ENCODE measurements around the gene CMTM7. TPM values are rescaled to one million over a fixed set of nuclear protein-coding genes. Genes with fewer than 3 reads are reported as not detected.

CMTM7 gene
- total RNA-seq, 1 donor, result 8.2 TPM

- H3K4me3 ChIP-seq (ENCODE audit: low read depth, low read length), result no peak overlapping the region
- TF ChIP-seq CTCF (IDR thresholded peaks at IDR 0.05; ENCODE audit: insufficient read depth, low read depth, low read length), result no peak
- DNase-seq (ENCODE audit: low read depth), result no peak
Measured at GRCh38 chr3:32483772-32484171, 92.1 kb downstream of the CMTM7 start.

- no peak overlapping the region for H3K4me3 ChIP-seq (ENCODE audit: low read depth, low read length)
- TF ChIP-seq CTCF (IDR thresholded peaks at IDR 0.05; ENCODE audit: insufficient read depth, low read depth, low read length), result no peak
- no peak for DNase-seq (ENCODE audit: low read depth)
Measured at GRCh38 chr3:32484436-32484835, 92.8 kb downstream of the CMTM7 start.

- no peak overlapping the region for H3K4me3 ChIP-seq (ENCODE audit: low read depth, low read length)
- no peak for TF ChIP-seq CTCF (IDR thresholded peaks at IDR 0.05; ENCODE audit: insufficient read depth, low read depth, low read length)
- DNase-seq (ENCODE audit: low read depth), result no peak
Measured at GRCh38 chr3:32487781-32488473, 96.3 kb downstream of the CMTM7 start.

- no peak overlapping the region for H3K4me3 ChIP-seq (ENCODE audit: low read depth, low read length)
- TF ChIP-seq CTCF (IDR thresholded peaks at IDR 0.05; ENCODE audit: insufficient read depth, low read depth, low read length), result no peak
- DNase-seq (ENCODE audit: low read depth), result peak; percentile 72
Measured at GRCh38 chr3:32488474-32489008, 96.9 kb downstream of the CMTM7 start.

GRCh38 chr3:32492684-32493436 lies 101.2 kb downstream of the CMTM7 start:
- no peak overlapping the region for H3K4me3 ChIP-seq (ENCODE audit: low read depth, low read length)
- no peak for TF ChIP-seq CTCF (IDR thresholded peaks at IDR 0.05; ENCODE audit: insufficient read depth, low read depth, low read length)
- DNase-seq (ENCODE audit: low read depth), result peak; percentile 53

GRCh38 chr3:32493437-32494414 lies 102.1 kb downstream of the CMTM7 start:
- DNase-seq (ENCODE audit: low read depth), result peak; percentile 64
- H3K4me3 ChIP-seq (ENCODE audit: low read depth, low read length), result no peak overlapping the region
- no peak for TF ChIP-seq CTCF (IDR thresholded peaks at IDR 0.05; ENCODE audit: insufficient read depth, low read depth, low read length)

Measured in fibroblast of villous mesenchyme (primary cell).